RKO (cell line): ENCODE measurements around the gene ZNF205.

Source experiments
- DNase-seq: peaks from one replicate; pipeline ENCODE4 v3.0.0-alpha.2; 2016; ENCODE audit warnings: low spot score

ZNF205 gene

GRCh38 chr16:3084969-3085670 is 27.3 kb upstream of the ZNF205 start:
- no peak for DNase-seq

DNA sequence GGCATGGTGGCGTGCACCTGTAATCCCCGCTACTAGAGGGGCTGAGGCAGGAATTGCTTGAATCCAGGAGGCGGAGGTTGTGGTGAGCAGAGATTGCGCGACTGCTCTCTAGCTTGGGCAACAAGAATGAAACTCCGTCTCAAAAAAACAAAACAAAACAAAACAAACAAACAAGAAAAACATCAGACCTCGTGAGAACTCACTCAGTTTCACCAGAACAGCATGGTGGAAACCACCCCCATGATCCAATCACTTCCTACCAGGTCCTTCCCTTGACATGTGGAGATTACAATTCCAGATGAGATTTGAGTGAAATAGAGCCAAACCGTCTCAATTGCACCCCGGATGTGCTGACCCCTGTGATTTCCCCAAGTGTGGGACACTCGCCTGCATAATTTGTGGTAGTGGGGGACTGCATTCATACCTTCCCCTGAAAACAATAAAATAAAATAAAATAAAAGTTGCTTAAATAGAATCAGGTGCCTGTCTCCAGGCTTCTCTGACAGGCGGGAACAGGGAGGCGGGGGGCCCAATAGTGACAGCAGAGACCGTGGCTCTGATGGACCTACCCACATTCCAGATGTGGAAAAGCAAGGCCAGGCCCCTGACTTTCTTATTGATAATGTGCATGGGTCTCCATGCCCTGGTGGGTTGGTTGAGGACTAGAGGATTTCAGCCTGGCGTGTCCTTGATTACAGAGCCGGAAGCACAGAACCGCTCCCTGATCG is 26.4 kb upstream of the ZNF205 start:
- no peak for DNase-seq

DNA sequence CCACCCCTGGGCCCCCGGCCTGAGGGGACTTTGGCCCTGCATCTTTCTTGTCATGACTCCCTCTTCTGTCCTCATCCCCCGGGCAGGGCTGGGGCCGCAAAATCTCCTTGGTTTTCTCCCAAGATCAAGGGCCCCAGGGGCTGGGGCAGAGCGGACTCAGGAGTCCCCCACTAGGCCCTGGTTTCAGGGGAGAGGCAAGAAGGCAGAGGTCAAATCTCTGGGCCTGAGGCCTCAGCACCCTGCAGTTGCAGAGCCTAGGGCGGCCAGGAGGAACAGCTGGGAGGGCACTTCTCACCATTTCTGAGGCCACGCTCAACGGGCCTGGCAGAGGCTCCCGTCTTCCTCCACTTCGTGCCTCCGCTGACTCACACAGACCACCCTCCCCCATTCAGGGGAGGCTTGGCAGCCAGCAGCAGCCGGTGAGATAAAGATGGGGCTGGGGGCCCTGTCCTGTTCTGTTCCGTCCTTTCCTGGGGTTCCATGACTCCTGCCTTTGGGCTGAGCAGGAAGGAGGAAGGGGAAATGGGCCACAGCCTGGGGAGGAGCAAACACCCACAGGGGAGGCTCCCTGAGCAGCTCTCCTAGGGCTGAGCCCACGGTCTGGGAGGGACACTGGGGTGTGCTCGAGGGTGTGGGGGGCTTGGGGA is 25.7 kb upstream of the ZNF205 start:
- DNase-seq: no peak

DNA sequence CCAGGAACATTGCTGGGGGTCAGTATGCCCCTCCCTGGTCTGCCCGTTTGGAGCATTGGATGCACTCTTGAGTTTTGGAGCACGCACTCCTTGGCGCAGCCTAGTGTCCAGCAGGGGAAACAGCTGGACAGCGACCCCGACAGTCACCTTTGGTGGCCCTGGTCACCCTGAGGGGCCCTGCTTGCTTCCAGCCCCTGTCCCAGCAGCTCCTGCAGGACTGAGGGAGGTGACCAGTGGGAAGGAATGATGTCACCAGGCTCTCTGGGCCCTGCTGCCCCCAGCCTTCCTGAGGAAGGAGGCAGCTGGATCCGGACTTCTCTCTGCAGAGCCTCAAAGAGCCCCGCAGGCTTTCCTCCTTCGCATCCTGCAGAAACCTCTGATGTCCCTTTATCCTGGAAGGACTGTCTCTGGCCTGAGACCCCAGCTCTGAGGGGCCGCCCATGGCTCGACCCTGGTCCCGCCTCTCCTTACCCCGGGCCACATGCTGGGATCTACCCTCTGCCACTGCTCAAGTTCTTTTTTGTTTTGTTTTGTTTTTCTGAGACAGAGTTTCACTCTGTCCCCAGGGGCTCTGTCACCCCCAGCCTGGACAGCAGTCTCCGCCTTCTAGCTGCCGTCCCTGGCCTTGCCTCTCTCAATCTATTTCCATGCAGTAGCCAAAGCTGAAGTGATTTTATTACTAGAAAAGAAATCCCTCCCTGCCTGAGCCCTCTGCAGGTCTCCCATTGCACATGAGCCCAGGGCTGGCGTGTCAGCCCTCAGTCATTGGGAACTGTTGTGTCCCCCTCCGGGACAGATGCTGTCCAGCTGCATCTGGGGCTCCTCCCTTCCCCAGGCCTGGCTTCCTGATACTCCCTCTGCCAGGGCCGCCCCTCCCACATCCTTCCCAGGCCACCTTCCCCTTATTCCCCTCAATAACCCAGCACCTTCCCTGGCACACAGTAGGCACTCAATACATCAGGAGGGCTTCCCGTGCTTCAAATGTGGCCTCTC is 24.8 kb upstream of the ZNF205 start:
- DNase-seq: no peak

DNA sequence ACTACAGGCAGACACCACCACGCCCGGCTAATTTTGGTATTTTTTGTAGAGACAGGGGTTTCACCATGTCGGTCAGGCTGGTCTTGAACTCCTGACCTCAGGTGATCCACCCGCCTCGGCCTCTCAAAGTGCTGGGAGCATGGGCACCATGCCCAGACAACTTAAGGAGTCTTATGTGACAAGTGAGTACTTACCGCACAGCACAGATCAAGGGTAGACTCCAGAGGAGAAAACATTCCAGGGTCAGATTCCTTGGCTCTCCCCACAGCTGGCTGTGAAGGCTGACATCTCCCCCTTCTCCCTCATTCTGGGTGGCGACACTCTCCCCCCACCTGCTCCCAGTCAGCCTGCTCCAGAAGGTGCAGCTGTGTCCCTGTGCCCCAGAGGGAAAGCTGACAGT is 23.9 kb upstream of the ZNF205 start:
- no peak for DNase-seq

DNA sequence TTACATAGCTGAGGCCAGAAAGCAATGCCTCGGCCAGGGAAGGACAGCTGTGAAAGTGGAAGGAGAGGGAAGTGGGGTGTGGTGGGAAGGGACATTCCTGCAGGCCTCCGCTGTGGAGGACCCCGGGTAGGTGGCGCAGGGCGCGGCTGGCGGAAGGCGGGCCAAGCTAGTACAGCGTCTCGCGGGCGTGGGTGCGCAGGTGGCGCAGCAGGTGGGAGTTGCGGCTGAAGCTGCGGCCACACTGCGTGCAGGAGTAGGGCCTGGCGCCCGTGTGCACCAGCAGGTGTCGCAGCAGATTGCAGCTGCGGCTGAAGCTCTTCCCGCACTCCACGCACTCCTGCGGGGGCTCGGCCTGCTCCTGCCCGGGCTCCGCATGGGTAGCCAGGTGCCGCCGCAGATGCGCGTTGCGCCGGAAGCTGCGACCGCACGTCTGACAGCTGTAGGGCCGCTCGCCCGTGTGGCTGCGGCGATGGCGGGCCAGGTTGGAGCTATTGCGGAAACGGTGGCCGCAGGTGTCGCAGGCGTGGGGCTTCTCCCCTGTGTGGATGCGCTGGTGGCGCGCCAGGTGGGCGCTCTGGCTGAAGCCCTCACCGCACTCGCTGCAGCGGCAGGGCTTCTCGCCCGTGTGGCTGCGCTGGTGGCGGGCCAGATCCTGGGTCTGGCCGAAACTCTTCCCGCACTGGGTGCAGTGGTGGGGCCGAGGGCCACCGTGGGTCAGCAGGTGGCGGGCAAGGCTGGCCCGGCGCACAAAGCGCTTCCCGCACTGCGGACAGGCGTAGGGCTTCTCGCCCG is 23.3 kb upstream of the ZNF205 start:
- DNase-seq: no peak

DNA sequence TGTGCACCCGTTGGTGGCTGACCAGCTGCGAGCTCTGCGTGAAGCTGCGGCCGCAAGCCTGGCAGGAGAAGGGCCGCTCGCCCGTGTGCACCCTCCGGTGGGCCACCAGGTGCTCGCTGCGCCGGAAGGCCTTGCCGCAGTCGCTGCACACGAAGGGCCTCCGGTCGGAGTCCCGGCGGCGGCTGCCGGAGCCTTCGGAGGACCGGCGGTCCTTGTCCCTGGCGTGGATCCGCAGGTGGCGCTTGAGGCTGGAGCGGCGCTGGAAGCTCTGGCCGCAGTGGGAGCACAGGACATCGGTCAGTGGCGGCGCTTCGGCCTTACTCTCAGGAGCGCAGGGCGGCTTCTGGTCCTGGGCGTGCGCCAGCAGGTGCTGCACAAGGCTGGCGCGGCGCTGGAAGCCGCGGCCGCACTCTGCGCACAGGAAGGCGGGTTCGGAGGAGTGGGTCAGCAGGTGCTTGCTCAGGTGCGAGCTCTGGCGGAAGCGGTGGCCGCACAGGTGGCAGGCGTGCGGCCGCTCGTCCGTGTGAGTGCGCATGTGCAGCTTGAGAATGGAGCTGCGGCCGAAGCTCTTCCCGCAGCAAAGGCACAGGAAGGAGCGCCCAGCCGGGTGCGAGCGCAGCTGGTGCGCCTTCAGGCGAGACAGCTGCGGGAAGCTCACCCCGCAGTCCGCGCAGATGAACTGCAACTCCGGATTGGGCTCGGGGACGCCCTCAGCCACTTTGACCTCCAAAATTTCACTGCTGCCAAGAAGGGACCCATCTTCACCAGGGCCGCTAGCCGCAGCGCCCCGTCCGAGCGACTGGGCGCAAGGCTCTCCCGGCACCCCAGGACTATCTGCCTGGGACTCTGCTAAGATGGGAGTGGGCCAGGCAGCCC is 22.4 kb upstream of the ZNF205 start:
- no peak for DNase-seq

DNA sequence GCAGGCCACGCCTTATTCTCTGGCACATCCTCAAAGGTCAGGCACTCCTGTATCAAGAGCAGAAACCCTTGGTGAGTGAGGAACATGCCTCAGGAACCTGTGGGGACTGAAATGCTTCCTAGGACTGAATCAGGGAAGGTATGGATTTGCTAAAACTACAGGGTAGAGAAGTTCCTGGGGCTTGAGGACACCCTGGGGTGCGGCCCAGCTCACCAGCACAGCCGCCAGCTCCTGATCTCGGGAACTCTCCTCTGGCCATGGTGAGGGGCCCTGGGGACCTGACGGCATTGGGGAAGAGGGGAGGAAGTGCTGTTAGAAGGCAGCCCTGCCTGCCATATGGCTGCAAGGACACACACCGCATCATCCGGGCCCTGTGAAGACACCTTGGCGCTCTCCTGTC is 20.8 kb upstream of the ZNF205 start:
- no peak for DNase-seq

DNA sequence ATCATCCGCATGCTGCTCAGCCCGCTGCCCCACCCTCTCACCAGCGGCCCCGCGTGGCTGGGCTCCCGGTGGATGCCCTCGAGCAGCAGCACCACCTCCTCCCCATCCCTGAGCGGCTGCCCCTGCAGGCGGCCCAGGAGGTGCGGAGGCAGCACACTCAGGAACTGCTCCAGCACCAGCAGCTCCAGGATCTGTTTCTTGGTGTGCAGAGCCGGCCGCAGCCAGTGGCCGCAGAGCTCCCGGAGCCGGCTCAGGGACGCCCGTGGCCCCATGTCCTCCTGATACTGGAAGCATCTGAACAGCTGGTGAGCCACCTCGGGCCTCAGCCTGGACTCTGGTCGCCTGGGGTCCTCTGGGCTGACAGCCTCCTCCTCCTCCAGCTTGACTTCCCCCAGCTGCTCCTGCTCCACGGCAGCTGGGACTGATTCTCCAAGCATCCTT is 19.9 kb upstream of the ZNF205 start:
- DNase-seq: no peak

GRCh38 chr16:3094289-3095027 is 17.9 kb upstream of the ZNF205 start:
- peak; percentile 57 for DNase-seq

GRCh38 chr16:3095869-3096268 is 16.5 kb upstream of the ZNF205 start:
- peak; percentile 52 for DNase-seq

- DNase-seq: no peak
These were observed 16.0 kb upstream of the ZNF205 start for GRCh38 chr16:3096362-3096761.

DNA sequence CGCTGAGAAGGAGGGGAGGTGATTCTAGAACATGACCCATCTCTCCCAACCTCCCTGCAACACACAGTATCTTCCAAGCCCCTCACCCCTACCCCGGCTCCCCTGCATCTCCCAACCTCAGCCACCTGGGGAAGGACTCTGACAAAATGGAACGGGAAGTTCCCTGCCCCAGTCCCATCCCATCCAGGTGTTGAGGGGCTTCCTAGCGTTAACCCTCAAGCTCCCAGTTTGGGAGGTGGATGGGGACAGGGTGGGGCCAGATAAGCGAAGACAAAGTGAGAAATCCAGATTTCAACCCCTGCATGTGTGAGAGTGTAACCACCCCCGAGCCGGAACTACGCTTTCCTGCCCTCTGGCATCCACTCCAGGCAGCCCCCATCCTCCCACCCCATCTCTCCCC is 15.1 kb upstream of the ZNF205 start:
- DNase-seq: no peak

- DNase-seq: no peak
These were observed 13.7 kb upstream of the ZNF205 start, which contains the start of gene ZSCAN10 for GRCh38 chr16:3098459-3099394. Gene ZSCAN10 (minus strand): TSS chr16:3099294. CDS start chr16:3092937, 6,357 bp downstream.

DNA sequence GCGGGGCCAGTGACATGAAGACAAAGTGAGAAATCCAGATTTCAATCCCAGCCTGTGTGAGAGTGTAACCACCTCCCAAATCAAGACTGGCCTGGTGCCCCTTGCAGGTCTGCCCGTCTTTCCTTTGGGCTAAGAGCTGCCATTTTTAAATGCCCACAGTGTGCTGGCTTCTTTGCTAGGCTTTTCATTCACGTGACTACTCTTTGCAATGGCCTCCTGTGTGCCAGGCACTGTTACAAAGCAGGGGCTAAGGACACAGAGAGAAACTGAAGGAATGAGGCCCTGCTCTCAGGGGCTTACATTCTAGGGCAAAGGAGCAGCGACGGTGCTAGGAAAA is 13.0 kb upstream of the ZNF205 start:
- no peak for DNase-seq

DNA sequence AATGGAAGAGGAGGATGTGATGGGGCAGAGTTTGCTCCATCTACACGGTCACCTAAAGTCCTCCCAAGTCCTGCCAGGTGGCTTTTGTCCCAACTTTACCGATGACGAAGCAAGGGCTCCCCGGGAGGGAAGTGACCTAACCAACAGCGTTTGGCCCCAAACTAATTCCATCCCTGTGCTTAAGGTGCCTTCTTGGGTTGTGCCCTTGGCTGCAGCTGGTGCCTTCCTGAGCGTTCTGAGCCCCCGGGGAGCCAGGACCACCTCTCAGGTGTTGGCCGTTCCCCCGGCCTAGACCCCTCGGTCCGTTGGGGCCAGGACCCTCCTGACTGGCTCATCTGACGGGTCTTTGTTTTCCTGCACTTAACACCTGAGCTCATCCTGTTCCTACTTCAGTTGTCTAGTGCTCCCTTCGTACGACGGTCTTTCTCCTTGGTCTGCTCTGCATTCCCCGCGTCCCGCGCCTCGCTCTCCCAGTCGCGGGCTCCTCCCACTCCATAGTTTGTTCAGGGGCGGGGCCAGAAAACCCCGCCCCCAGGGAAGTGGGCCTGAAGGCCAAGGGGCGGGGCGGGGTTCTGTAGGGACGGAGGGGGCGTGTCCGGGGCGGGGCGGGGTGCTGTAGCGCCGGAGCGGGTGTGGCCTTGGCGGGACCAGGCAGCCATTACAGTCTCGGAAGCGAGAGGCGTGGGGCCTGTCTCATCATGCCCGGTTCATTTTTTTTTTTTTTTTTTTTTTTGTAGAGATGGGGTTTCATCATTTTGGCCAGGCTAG is 12.5 kb upstream of the ZNF205 start:
- no peak for DNase-seq

DNA sequence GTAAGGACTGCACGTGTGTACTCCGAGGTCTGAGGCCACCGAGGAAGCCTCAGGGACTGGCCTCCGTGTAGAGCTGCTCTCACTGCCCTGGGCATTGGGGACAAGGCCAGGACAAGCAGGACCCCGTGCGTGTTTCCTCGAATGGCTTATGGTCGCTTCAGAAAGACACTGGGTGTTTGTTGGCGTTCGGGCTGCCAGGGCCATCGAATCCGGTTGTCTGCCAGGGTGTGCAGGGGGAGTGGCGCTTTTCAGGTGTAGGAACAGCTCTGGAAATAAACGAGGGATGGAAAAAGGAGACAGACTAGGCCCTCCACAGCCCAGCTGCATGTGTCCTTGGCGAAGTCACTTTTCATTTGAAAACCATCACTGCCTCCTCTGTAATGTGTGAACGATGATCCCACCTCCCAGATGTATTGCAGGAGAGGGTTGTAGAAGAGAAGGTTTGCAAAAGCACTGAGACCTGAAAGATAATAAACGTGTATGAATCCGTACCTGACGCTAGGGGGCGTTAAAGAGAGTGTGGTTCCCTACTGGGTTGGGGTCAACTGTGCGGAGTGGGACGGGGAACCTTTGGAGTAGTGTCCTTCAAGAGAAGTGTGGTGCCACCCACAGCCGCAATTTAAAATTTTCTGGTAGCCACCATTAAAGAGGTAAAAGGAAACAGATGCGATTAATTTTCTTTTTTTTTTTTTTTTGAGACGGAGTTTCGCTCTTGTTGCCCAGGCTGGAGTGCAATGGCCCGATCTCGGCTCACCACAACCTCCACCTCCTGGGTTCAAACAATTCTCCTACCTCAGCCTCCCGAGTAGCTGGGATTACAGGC is 11.2 kb upstream of the ZNF205 start:
- peak; percentile 69 for DNase-seq
